ENCODE results near the gene CDH22.

DNA sequence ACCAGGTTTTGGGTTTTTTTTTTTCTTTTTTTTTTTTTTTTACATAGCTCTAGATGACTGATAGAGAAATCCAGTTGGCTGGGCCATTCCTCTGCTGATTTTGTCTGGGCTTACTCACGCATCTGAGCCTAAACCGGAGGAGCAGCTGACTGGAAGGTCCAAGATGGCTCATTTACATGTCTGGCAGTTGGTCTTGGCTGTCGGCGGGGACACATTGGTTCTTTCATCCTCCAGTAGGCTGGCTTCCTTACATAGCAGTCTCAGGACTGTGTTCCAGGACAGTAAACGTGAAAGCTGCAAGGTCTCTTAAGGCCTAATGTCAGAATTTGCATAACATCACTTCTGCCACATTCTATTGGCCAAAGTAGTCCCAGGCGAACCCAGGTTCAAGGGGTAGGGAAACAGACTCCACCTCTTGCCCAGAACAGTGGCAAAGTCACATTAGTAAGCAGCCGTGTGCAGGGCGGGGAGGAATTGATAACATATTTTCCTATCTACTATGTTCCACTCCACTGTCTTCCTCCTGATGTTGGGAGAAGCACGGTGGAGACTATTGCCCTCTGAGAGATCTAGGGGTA is 87.0 kb downstream of the CDH22 start:
- TF ChIP-seq, protein P1, sequence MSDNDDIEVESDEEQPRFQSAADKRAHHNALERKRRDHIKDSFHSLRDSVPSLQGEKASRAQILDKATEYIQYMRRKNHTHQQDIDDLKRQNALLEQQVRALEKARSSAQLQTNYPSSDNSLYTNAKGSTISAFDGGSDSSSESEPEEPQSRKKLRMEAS (IDR thresholded peaks at IDR 0.05) = no peak
- TF ChIP-seq CEBPB (IDR thresholded peaks at IDR 0.05) (no peak), CREB1 (IDR thresholded peaks at IDR 0.05; ENCODE audit: low read depth) (no peak), TAF1 (IDR thresholded peaks at IDR 0.05; ENCODE audit: low read depth) (no peak), EP300 (IDR thresholded peaks at IDR 0.05; ENCODE audit: borderline replicate concordance) (no peak), TEAD4 (IDR thresholded peaks at IDR 0.05) (no peak), TCF12 (IDR thresholded peaks at IDR 0.05; ENCODE audit: low read depth) (no peak), REST (IDR thresholded peaks at IDR 0.05; ENCODE audit: low read depth) (no peak)
